Retinal pigment epithelial cell (primary cell): Measurements from ENCODE around the gene DGLUCY.

Experiments used
- DNase-seq: peaks from one replicate; pipeline ENCODE4 v3.0.0-alpha.2; 2010; ENCODE audit warnings: low read depth
- H3K4me3 ChIP-seq: 2 replicates; pipeline ENCODE4 v1.5.1; 2011; ENCODE audit warnings: mild to moderate bottlenecking, low read length, control low read depth, moderate library complexity
- TF ChIP-seq, protein P1 (sequence below): conservative IDR thresholded peaks from 2 replicates; pipeline ENCODE4 v1.5.1; 2011; ENCODE audit warnings: low read depth, low read length, control low read depth, inconsistent platforms

DGLUCY gene

DNA sequence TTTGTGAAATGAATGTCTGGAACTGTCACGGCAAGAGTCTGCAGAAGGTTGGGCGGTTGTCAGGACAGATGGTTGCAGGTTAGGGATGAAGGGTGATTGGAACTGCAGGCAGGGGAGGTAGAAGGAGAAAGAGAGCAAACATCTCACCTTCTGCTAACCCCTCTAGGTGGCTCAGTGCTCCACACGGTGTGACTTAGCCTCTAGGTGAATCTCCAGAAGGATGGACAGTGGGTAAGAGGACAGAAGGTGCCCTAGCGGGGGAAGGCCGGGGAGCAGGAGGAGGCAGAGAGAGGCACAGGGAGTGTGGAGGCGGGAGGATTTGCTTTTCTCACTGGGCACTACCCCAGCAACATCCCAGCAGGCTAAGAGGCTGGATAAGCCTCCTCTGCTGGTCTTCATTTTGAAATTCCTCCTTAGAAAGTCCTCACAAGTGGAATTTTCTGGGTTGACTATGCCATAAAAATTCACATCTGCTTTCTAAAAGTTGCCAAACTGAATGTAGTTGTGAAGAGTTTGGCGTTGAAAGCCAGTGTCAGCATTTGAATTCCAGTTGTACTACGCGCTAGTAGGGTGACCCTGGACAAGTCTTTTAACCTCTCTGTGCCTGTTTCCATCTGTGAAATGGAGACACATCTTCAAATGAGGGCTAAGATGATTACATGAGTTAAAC, 141.3 kb downstream of the DGLUCY start:
- DNase-seq: no peak
- TF ChIP-seq, protein P1, sequence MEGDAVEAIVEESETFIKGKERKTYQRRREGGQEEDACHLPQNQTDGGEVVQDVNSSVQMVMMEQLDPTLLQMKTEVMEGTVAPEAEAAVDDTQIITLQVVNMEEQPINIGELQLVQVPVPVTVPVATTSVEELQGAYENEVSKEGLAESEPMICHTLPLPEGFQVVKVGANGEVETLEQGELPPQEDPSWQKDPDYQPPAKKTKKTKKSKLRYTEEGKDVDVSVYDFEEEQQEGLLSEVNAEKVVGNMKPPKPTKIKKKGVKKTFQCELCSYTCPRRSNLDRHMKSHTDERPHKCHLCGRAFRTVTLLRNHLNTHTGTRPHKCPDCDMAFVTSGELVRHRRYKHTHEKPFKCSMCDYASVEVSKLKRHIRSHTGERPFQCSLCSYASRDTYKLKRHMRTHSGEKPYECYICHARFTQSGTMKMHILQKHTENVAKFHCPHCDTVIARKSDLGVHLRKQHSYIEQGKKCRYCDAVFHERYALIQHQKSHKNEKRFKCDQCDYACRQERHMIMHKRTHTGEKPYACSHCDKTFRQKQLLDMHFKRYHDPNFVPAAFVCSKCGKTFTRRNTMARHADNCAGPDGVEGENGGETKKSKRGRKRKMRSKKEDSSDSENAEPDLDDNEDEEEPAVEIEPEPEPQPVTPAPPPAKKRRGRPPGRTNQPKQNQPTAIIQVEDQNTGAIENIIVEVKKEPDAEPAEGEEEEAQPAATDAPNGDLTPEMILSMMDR: no peak
- no peak overlapping the region for H3K4me3 ChIP-seq

DNA sequence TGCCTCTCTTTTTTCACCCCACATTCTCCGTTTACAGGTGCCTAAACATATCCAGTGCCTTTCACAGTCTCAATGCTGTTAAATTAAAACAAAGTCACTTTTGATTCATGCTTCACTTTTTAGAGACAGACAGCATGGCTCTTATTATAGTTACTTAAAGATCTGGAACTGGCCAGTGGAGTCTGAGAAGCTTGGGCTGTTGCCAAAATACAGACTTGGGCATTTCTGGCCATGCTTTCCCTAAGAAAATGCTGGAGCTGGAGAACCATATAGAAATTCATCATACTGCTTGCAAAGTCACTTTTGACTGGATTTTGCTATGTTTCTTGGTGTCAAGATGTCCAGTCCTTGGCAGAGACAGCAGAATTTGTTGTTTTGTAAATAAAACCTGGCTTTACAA, 142.8 kb downstream of the DGLUCY start:
- TF ChIP-seq, protein P1: no peak
- no peak overlapping the region for H3K4me3 ChIP-seq
- peak; percentile 30 for DNase-seq

DNA sequence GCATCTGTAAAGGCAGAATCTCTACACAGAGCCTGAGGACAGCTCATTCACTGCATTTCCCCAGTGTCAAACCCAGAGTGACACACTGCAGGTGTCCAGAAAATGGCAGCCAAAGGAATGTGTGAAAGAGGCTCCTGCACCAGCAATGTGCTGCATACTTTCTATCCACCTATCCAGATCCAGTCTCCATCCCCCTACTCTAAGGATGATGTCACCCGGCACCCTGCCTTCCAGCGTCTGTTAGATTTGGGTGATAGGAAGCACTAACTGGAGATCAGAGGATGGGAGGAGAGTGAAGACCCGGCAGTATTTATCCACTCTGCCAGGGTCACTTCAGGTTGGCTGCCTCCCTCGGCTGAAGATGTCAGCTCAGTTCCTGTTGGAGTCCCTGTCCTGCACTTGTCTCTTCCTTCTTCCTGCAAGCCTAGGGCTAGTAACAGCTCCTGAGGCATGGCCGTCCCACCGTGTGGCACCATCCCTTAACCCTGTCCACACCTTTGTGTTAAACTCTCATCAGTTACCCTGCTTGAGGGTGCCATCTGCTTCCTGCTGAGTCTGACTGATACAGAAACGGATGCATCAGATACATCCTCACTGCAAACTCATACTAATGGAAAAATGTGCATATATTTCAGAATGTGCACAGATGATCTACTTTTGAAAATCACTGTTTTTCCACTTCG, 143.6 kb downstream of the DGLUCY start:
- TF ChIP-seq, protein P1: no peak
- H3K4me3 ChIP-seq: no peak overlapping the region
- DNase-seq: no peak

- no peak for DNase-seq
- no peak overlapping the region for H3K4me3 ChIP-seq
- TF ChIP-seq, protein P1: no peak
Observed at GRCh38 chr14:91258011-91258618, 144.2 kb downstream of the DGLUCY start.

DNA sequence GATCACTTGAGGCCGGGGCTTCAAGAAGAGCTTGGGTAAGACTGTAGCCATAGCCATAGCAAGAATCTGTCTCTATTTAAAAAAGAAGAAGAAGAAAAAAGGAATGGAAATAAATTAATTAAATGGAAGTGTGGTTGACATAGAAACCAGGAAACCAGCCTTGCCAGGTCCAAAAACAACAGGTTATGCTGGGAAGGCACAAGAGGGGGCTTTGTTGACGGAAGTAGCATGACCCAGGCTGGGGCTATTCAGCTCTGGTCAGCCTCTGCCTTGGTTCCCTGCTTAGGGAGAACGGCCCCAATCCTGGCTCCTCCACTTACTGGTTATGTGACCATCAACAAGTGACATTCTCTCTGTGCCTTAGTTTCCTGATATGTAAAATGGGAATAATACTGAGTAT, 145.0 kb downstream of the DGLUCY start:
- TF ChIP-seq, protein P1: no peak
- H3K4me3 ChIP-seq: no peak overlapping the region
- DNase-seq: no peak

GRCh38 chr14:91261115-91261514, 147.2 kb downstream of the DGLUCY start:
- TF ChIP-seq, protein P1: no peak
- H3K4me3 ChIP-seq: no peak overlapping the region
- DNase-seq: no peak

GRCh38 chr14:91261986-91262549, 148.2 kb downstream of the DGLUCY start:
- DNase-seq: no peak
- TF ChIP-seq, protein P1: no peak
- H3K4me3 ChIP-seq: no peak overlapping the region
